ENCODE results near the gene ST6GALNAC4.

ST6GALNAC4 gene

GRCh38 chr9:127927201-127927987 is 10.6 kb upstream of the ST6GALNAC4 start:
- ChIA-PET CTCF (interaction anchor here (1.0 kb wide), 1 partner anchor 58 kb away, joined by 3 read pairs; no protein-coding TSS in a partner anchor), POLR2A (ENCODE audit: low non-redundant PET) (no interaction called here)
- no peak for TF ChIP-seq CTCF (conservative IDR thresholded peaks at IDR 0.05; ENCODE audit: low read depth)
- H3K27ac ChIP-seq: peak overlapping the region; percentile 64
- DNase-seq (ENCODE audit: low spot score): peak; percentile 98

DNA sequence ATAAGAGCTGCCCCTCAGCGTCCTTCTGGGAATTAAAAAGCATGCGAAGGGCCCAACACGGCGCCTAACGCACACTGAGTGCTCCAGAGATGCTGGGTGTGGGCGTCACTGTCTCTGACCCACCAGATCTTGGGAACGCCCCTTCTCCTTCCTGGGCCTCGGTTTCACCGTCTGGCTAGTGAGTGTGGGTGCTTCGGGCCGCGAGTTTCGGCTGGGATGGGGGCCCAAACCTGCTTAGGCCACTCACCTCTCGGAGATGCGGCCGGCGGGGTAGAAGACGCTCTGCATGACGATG is 10.0 kb upstream of the ST6GALNAC4 start:
- POLR2A ChIA-PET (ENCODE audit: low non-redundant PET): no interaction called here
- no peak for TF ChIP-seq CTCF (conservative IDR thresholded peaks at IDR 0.05; ENCODE audit: low read depth)
- peak overlapping the region; percentile 64 for H3K27ac ChIP-seq
- CTCF ChIA-PET: interaction anchor here (1.0 kb wide), 1 partner anchor 57 kb away, joined by 3 read pairs; no protein-coding TSS in a partner anchor
- DNase-seq (ENCODE audit: low spot score): no peak

DNA sequence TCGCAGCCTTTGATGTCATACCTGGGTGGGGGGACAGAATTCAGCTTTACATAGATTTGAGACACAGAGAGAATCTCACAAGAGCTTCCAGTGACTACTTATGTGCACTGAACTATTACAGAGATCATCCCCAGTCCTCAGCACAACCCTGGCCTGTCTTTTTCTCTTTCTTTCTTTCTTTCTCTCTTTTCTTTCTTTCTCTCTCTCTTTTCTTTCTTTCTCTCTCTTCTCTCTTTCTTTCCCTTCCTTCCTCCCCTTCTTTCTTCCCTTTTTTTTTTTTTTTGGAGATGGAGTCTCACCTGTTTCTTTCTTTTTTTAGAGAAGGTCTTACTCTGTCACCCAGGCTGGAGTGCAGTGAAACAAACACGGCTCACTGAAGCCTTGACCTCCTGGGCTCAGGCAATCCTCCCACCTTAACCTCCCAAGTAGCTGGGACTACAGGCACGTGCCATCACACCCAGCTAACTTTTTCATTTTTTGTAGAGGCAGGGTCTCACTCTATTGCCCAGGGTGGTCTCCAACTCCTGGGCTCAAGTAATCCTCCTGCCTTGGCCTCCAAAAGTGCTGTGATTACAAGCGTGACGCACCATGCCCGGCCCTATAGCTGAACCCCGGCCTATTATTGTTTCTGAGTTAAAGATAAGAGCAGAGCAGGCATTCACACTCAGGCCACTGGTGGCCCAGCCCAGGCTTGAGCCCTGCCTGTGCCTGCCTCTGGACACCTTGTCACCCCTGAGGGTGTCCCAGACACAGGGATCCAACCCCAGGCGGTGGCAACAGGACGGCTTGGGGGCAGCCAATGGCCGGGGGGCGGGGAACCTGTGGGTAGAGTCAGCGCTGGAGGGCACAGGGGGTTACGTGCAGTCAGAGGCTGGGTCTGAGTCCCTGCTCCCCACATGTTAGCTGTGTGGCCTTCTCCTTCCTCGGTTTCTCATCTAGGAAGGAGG is 9.4 kb upstream of the ST6GALNAC4 start:
- POLR2A ChIA-PET (ENCODE audit: low non-redundant PET): no interaction called here

GRCh38 chr9:127924736-127925444 is 8.0 kb upstream of the ST6GALNAC4 start:
- CTCF ChIA-PET: interaction anchor here (0.5 to 1.0 kb wide), 3 partner anchors 18 to 1772 kb away, joined by 3 to 4 read pairs (median 3); partner anchors contain the start of gene CDK9
- H3K27ac ChIP-seq: peak overlapping the region; percentile 71
- no peak for DNase-seq (ENCODE audit: low spot score)
- TF ChIP-seq CTCF (conservative IDR thresholded peaks at IDR 0.05; ENCODE audit: low read depth): no peak
- POLR2A ChIA-PET (ENCODE audit: low non-redundant PET): no interaction called here

More for the DNA sequence above, 9.4 kb upstream of the ST6GALNAC4 start:
- TF ChIP-seq CTCF (conservative IDR thresholded peaks at IDR 0.05; ENCODE audit: low read depth): no peak
- peak overlapping the region; percentile 71 for H3K27ac ChIP-seq
- no peak for DNase-seq (ENCODE audit: low spot score)
- CTCF ChIA-PET: interaction anchor here (0.6 to 1.0 kb wide), 4 partner anchors 16 to 343 kb away, joined by 3 to 7 read pairs (median 3); no protein-coding TSS in a partner anchor

DNA sequence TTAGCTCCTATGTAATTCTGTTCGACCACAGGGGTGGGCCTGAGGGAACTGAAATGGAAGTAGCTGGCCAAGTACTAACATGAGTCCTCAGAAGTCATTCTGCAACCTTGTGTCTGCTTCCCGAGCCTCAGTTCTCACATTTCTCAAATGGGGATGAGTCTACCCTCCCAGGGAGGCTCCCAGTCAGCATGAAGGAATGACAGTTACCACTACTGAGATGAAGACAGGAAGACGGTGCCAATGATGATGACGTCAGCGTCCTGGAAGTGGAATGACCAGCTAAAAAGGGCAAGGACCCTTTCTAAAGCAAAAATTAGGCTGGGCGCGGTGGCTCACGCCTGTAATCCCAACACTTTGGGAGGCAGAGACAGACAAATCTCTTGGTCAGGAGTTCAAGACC is 6.9 kb upstream of the ST6GALNAC4 start:
- TF ChIP-seq CTCF (conservative IDR thresholded peaks at IDR 0.05; ENCODE audit: low read depth): no peak
- CTCF ChIA-PET: interaction anchor here (0.5 to 3.1 kb wide), 5 partner anchors 8 to 345 kb away, joined by 3 to 15 read pairs (median 3); partner anchors contain the start of gene TOR2A
- peak overlapping the region; percentile 71 for H3K27ac ChIP-seq
- peak; percentile 89 for DNase-seq (ENCODE audit: low spot score)
- POLR2A ChIA-PET (ENCODE audit: low non-redundant PET): no interaction called here

DNA sequence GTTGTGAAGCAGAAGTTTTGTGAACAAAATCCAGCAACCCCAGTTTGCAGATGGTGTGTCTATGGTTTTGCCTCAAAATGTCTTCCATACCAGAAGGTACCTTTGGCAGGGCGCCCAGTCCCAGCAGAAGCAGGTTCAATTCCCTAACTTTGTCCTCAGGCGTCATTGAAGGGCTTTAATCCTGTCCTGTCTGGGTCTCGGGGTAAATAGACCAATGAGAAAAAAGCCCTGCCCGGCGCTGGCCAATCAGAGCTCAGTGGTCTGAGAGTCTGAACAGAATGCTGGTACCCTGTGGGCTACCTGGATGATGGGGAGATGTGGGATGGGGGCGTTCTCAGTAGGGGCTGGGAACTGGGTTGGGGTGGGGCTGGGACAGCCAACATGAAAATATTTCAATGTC is 6.2 kb upstream of the ST6GALNAC4 start:
- no peak for TF ChIP-seq CTCF (conservative IDR thresholded peaks at IDR 0.05; ENCODE audit: low read depth)
- DNase-seq (ENCODE audit: low spot score): no peak
- POLR2A ChIA-PET (ENCODE audit: low non-redundant PET): no interaction called here

More for the DNA sequence above, 6.2 kb upstream of the ST6GALNAC4 start:
- CTCF ChIA-PET: interaction anchor here (0.6 to 3.1 kb wide), 4 partner anchors 9 to 188 kb away, joined by 3 to 15 read pairs (median 4); partner anchors contain the start of gene TOR2A
- H3K27ac ChIP-seq: peak overlapping the region; percentile 71

All from RWPE1 (cell line).